Measurements from ENCODE around the gene MPND.

DNA sequence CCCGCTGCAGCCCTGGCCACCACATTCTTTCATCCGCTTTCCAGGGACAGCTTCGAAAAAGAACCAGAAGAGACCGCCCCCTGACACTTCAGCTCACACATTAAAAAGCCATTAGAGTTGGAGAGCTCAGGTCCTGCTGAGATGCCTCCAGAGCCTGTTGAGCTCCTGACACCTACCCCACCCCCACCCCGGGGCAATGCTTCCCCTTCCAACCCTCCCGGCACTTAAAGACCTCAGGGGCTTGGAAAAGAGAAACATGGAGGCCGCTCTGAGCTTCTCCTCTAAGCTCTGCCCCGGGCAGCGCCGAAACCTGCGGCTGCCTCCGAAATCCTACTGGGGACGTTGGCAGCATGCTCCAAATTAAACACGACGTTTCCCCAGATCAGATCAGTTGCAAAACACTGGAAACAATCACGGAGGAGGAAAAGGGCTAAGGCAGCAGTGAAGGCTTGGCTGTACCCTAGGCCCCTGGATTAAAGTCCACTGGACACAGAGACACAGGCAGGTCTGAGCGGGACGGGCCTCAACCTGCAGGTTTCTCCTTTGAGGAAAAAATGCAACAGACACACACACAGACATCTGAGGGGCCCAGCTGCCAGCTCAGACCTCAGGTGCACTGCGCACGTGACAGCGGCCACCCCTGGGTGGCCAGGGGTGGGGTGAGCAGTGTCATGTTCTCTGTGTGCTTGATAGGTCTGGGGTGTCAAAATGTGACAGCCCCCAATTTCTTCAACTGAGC is 47.4 kb downstream of the MPND start:
- TF ChIP-seq, protein P1, sequence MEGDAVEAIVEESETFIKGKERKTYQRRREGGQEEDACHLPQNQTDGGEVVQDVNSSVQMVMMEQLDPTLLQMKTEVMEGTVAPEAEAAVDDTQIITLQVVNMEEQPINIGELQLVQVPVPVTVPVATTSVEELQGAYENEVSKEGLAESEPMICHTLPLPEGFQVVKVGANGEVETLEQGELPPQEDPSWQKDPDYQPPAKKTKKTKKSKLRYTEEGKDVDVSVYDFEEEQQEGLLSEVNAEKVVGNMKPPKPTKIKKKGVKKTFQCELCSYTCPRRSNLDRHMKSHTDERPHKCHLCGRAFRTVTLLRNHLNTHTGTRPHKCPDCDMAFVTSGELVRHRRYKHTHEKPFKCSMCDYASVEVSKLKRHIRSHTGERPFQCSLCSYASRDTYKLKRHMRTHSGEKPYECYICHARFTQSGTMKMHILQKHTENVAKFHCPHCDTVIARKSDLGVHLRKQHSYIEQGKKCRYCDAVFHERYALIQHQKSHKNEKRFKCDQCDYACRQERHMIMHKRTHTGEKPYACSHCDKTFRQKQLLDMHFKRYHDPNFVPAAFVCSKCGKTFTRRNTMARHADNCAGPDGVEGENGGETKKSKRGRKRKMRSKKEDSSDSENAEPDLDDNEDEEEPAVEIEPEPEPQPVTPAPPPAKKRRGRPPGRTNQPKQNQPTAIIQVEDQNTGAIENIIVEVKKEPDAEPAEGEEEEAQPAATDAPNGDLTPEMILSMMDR (conservative IDR thresholded peaks at IDR 0.05; ENCODE audit: low read length): no peak
- no peak for TF ChIP-seq EZH2phosphoT487 (IDR thresholded peaks at IDR 0.05; ENCODE audit: borderline replicate concordance, low read depth, low read length)

Data from OCI-LY7 (cell line).